Panc1 (cell line): ENCODE results near the gene LCN6.
A peak's percentile ranks its signal among the peaks of the same experiment; 100 is the strongest.
"Not testable (repeated sequence)": the region's sequence is repeated elsewhere in the genome, so short reads cannot be mapped to it uniquely, and the experiment has no call there.

Source experiments
- CTCF ChIP-seq: fragments of 450-650 bp; IDR thresholded peaks from 2 replicates; pipeline ENCODE4 v1.5.1; 2017; ENCODE audit warnings: mild to moderate bottlenecking
- POLR2AphosphoS5 ChIP-seq: IDR thresholded peaks from 2 replicates; pipeline ENCODE4 v1.6.1; 2012; ENCODE audit warnings: mild to moderate bottlenecking, low read depth, low read length, moderate library complexity
- REST ChIP-seq, 2 experiments: IDR thresholded peaks; 2 replicates each; pipeline ENCODE4 v1.6.1; 2011 to 2012; ENCODE audit warnings: low read depth in 2 of 2, control low read depth in 1 of 2, low read length in 1 of 2, mild to moderate bottlenecking in 1 of 2, moderate library complexity in 1 of 2; ENCODE audit not compliant: insufficient read depth in 1 of 2
- SIN3A ChIP-seq: IDR thresholded peaks from 2 replicates; pipeline ENCODE4 v1.6.1; 2012; ENCODE audit warnings: low read depth, mild to moderate bottlenecking, low read length, moderate library complexity, borderline replicate concordance; ENCODE audit not compliant: insufficient read depth
- TCF7L2 ChIP-seq: IDR thresholded peaks from 2 replicates; pipeline ENCODE4 v1.6.1; 2011; ENCODE audit warnings: mild to moderate bottlenecking, low read depth, low read length, inconsistent platforms

- peak; percentile 44 for TF ChIP-seq CTCF
- TF ChIP-seq TCF7L2; SIN3A; POLR2AphosphoS5; REST (IDR thresholded peaks at IDR 0.05; ENCODE audit: insufficient read depth in 1 of 2, low read depth in 2 of 2, low read length in 1 of 2): not testable (repeated sequence)
Measured at GRCh38 chr9:136766410-136767120, 18.2 kb upstream of the LCN6 start.
